HG02642 (cell line): ENCODE data around the gene TMED3.

Experiments used
- ATAC-seq: cut with Tn5 transposase; IDR thresholded peaks from one replicate; pipeline ENCODE4 v1.9.1; 2021; ENCODE audit warnings: mild to moderate bottlenecking; ENCODE audit not compliant: unreplicated experiment, poor library complexity

The TMED3 gene

GRCh38 chr15:79372428-79372827 is 61.5 kb downstream of the TMED3 start:
- ATAC-seq: no peak
